Measurements from ENCODE around the gene IQGAP2.

DNA sequence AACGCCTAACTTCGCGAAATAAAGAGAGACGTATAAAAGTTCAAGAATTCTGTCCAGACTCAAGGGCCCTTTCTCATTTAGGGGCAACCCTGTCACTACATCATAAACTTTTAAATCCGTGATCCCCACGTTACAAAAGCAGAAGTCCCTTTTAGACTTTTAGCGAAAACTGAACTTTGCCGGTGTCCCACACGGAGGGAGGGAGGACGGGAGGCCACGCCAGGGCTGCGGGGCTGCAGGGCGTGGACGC is 312.3 kb downstream of the IQGAP2 start:
- TF ChIP-seq, protein P1, sequence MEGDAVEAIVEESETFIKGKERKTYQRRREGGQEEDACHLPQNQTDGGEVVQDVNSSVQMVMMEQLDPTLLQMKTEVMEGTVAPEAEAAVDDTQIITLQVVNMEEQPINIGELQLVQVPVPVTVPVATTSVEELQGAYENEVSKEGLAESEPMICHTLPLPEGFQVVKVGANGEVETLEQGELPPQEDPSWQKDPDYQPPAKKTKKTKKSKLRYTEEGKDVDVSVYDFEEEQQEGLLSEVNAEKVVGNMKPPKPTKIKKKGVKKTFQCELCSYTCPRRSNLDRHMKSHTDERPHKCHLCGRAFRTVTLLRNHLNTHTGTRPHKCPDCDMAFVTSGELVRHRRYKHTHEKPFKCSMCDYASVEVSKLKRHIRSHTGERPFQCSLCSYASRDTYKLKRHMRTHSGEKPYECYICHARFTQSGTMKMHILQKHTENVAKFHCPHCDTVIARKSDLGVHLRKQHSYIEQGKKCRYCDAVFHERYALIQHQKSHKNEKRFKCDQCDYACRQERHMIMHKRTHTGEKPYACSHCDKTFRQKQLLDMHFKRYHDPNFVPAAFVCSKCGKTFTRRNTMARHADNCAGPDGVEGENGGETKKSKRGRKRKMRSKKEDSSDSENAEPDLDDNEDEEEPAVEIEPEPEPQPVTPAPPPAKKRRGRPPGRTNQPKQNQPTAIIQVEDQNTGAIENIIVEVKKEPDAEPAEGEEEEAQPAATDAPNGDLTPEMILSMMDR (IDR thresholded peaks at IDR 0.05), result no peak
- no peak for TF ChIP-seq POLR2A (IDR thresholded peaks at IDR 0.05)

Measured in testis (tissue), 2 donors.